ENCODE measurements around the gene PRKCZ.

PRKCZ gene

GRCh38 chr1:2044510-2045319 is 5.5 kb upstream of the PRKCZ start:
- H3K4me3 ChIP-seq (ENCODE audit: low read depth, low read length), result no peak overlapping the region

DNA sequence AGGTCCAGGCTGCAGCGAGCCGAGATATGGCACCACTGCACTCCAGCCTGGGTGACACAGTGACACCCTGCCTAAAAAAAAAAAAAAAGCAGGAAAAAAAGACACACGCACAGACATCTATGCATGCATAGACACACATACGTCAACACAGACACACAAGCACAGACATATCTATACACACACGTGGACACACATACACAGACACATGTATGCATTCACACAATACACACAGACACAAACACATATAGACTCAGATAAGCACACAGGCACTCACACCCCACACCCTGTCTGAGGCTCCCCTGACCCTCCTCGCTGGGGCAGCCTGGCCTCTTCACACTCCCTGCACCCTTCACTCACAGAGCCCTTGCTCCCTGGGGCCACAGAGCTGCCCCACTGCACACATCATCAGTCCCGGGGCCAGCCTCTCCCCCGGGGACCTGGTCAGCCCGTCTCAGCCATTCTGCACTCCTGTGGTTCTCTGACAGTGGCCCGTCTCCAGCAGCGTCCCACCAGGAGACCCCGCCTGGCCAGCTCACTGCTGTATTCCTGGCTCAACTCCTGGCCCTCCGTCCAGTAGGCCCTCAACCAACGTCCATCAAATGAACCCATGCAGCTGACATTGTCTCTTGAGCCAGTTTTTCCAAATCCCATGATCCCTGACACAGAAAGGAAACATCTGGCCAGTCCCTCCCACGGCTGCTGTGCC is 4.6 kb upstream of the PRKCZ start:
- no peak overlapping the region for H3K4me3 ChIP-seq (ENCODE audit: low read depth, low read length)

GRCh38 chr1:2046174-2046917 is 3.9 kb upstream of the PRKCZ start:
- no peak overlapping the region for H3K4me3 ChIP-seq (ENCODE audit: low read depth, low read length)

- H3K4me3 ChIP-seq (ENCODE audit: low read depth, low read length), result no peak overlapping the region
Measured at GRCh38 chr1:2046953-2047748, 3.1 kb upstream of the PRKCZ start.

DNA sequence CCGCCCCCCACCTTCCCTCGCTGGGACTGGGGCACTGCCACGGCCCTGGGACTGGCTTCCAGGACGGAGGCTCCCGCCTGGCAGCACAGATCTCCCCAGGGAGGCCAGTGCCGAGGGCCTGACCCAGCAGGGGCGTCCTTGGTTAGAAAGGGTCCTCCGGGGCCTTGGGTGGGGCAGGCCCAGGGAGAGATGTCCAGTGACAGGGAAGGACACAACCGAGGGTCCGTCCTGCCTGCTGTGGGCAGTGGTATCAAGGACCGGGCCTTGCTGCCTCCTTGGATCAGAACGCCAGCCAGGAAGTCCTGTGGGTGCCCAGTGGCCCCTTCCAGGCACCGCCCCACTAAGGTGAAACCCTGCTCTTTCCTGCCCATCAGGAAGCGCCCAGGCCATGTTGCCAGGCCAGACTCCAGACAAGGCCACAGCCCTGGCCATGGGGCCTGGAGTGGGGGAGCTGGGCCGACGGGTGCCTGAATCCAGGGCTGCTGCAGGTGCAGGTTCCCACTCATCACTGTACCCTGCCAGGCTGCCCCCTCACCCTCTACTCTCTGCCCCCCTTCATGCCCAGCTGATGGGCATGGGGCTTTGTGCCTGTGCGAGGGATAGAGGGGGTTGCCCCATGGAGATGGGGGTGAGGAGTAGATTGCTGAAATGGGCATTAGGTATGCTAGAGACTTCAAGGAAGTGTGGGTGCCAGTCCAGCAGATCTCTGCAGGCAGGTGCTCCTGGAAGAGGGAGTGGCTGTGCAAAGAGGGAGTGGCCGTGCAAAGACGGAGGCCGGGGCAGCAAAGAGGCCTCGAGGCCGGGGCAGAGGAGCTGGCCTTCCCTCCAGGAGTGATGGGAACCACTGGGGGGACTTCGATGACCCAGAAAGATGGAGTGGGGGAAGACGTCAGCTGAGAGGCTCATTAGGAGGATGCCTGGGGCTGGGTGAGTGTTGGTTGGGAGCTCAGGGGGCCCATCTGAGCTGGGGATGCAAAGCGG is 2.2 kb upstream of the PRKCZ start:
- no peak overlapping the region for H3K4me3 ChIP-seq (ENCODE audit: low read depth, low read length)

DNA sequence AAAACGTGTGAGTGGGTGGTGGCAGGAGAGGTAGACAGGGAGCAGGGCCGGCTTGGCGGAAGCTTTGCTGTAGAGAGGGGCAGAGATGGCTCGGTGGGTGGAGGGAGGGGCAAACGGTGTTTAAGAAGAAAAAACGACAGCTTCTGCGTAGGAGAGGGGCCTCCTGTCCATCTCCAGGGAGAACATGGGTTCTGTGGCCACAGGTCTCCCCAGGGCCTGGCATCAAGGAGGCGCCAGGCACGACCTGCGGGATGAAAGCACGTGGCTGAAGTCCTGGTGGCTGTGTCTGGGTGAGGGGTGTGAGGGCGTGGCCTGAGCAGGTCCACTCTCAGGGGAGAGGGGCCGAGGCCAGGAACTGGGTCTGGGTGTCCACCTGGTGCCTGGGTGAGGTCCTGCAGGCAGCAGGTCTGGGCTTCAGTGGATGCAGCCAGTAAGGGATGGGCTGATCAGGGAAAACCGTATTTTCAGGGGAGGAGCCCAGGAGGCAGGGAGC is 940 bp upstream of the PRKCZ start:
- peak overlapping the region; percentile 63 for H3K4me3 ChIP-seq (ENCODE audit: low read depth, low read length)

GRCh38 chr1:2050461-2050792 is 216 bp downstream of the PRKCZ start:
- H3K4me3 ChIP-seq (ENCODE audit: low read depth, low read length), result peak overlapping the region; percentile 61

- H3K4me3 ChIP-seq (ENCODE audit: low read depth, low read length), result peak overlapping the region; percentile 61
Measured at GRCh38 chr1:2050793-2051682, 827 bp downstream of the PRKCZ start.

GRCh38 chr1:2052054-2052679 is 2.0 kb downstream of the PRKCZ start:
- H3K4me3 ChIP-seq (ENCODE audit: low read depth, low read length), result no peak overlapping the region

GRCh38 chr1:2052756-2053155 is 2.5 kb downstream of the PRKCZ start:
- no peak overlapping the region for H3K4me3 ChIP-seq (ENCODE audit: low read depth, low read length)

- H3K4me3 ChIP-seq (ENCODE audit: low read depth, low read length), result no peak overlapping the region
Measured at GRCh38 chr1:2053217-2053616, 3.0 kb downstream of the PRKCZ start.

DNA sequence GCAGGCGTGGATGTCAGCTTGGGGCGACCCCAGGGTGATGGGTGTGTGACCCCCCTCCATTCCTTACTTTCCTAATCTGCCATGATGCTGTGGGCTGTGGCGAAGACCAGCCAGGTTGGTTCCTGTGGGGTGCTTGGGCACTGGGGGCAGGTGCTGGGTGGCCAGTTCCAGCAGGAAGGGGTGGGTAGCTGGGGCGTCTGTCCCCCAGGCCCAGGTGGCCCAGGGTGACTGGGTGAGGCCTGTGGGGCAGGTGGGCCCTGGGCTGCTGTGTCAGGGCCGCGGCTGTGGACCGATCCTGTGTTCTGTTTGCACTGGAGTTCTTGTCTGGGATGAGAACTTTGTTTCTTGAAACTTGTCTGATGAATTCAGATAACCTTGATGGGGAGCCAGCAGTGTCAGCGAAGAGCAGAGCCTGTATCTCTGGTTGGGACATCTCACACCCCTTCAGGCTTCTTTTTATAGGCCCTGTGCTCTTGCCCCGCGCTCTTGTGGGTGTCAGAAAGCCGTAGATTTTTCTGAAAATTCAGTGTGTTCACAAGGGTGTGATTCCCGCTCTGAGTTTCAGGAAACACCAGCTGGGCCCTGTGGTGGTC is 3.7 kb downstream of the PRKCZ start:
- no peak overlapping the region for H3K4me3 ChIP-seq (ENCODE audit: low read depth, low read length)

GRCh38 chr1:2054560-2054959 is 4.3 kb downstream of the PRKCZ start:
- no peak overlapping the region for H3K4me3 ChIP-seq (ENCODE audit: low read depth, low read length)

GRCh38 chr1:2055911-2056575 is 5.8 kb downstream of the PRKCZ start:
- H3K4me3 ChIP-seq (ENCODE audit: low read depth, low read length), result no peak overlapping the region

DNA sequence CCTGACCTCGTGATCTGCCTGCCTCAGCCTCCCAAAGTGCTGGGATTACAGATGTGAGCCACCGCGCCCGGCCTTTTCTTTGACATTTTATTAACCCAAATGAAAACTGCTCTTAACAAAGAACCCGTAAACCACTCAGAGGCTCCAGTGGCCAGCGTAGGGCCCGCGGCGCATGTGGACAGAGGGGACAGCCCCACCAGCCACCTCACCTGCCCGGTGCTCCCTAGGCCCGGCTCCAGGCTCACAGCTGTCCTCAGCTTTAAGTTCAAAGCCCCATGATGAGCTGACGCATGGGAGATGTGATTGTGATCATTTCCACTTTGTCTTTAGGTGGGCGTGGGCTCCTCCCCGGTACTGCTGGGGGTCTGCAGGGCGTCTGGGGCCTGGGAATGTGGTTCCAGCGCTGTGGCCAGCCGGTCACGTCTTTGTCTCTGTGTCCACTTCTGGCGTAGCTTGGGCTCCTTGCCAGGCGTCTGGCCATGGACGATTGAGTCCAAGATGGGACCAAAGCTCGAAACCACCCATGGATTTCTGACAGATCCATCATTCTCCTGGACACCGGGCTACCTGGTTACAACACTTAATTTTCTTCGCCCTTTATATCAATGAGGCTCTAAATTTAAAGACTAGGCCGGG is 6.9 kb downstream of the PRKCZ start:
- no peak overlapping the region for H3K4me3 ChIP-seq (ENCODE audit: low read depth, low read length)

- no peak overlapping the region for H3K4me3 ChIP-seq (ENCODE audit: low read depth, low read length)
Measured at GRCh38 chr1:2059290-2059953, 9.2 kb downstream of the PRKCZ start.

Data from iPS-11a (cell line).